Sigmoid colon (tissue), 7 donors: Measurements from ENCODE around the gene RMND1. TPM values are rescaled to one million over a fixed set of nuclear protein-coding genes. Genes with fewer than 3 reads are reported as not detected.

Experiments
- DNase-seq: peaks from one replicate; pipeline ENCODE4 v3.0.0-alpha.2; 2019
- H3K27ac ChIP-seq, 4 donors: fragments of 200-600 bp; sonication (generic); one replicate each; pipeline ENCODE4 v1.5.1; 2016 to 2019; ENCODE audit warnings: mild to moderate bottlenecking in 1 of 4
- H3K27me3 ChIP-seq, 3 donors: fragments of 200-600 bp; sonication (generic); one replicate each; pipeline ENCODE4 v1.5.1; 2019; ENCODE audit warnings: mild to moderate bottlenecking in 1 of 3
- H3K36me3 ChIP-seq, 4 donors: fragments of 200-600 bp; sonication (generic); one replicate each; pipeline ENCODE4 v1.5.1; 2016 to 2019
- H3K4me1 ChIP-seq, 4 donors: fragments of 200-600 bp; sonication (generic); one replicate each; pipeline ENCODE4 v1.5.1; 2017 to 2019
- H3K4me3 ChIP-seq, 4 donors: fragments of 200-600 bp; sonication (generic); one replicate each; pipeline ENCODE4 v1.5.1; 2017 to 2019; ENCODE audit warnings: mild to moderate bottlenecking in 2 of 4, moderate library complexity in 1 of 4
- H3K9me3 ChIP-seq, 4 donors: fragments of 200-600 bp in 3 of 4; sonication (generic) in 3 of 4; one replicate each; pipeline versions ENCODE4 v1.5.1 to v1.6.1; 2013 to 2019
- CTCF ChIP-seq, 4 experiments: fragments of 450-650 bp in 3 of 4; fragments of 200-600 bp in 1 of 4; IDR thresholded peaks; one replicate each; pipeline ENCODE4 v1.5.1; 2016 to 2019; ENCODE audit warnings: antibody characterized with exemption in 4 of 4, mild to moderate bottlenecking in 3 of 4, moderate library complexity in 2 of 4
- EP300 ChIP-seq, 4 donors: sonication (generic); formaldehyde crosslinking; IDR thresholded peaks; one replicate each; pipeline ENCODE4 v1.6.1; 2017; ENCODE audit warnings: antibody characterized with exemption in 4 of 4
- POLR2A ChIP-seq, 2 donors: fragments of 450-650 bp; IDR thresholded peaks; one replicate each; pipeline ENCODE4 v1.6.1; 2016; ENCODE audit warnings: antibody characterized with exemption in 2 of 2, mild to moderate bottlenecking in 2 of 2, moderate library complexity in 2 of 2
- POLR2AphosphoS5 ChIP-seq, 4 donors: sonication (generic); formaldehyde crosslinking; IDR thresholded peaks; one replicate each; pipeline ENCODE4 v1.6.1; 2017; ENCODE audit warnings: antibody characterized with exemption in 4 of 4
- WGBS, 2 donors: extraction: QIAGEN DNeasy Blood & Tissue Kit; methylation state at CpG; one replicate each; pipeline ENCODE4 v1.1.7; 2013; 5-methylcytosine and 5-hydroxymethylcytosine counted together
- intact Hi-C: fragments of 100-400 bp; cut with DNase I; formaldehyde crosslinking; loops from one replicate; pipeline ENCODE4 v1.15.1; 2023
- polyA plus RNA-seq, 3 donors: library from polyadenylated mRNA; stranded (reverse); fragments of 200-250 nt; gene quantifications; one replicate each; pipeline ENCODE4 v1.2.3, GENCODE V29; 2013
- total RNA-seq, 4 donors: library from RNA; depleted of rRNA; stranded (reverse); fragments of >200 nt; gene quantifications; one replicate each; pipeline ENCODE4 v1.1.0, GENCODE V29; 2016
- donor health status: healthy with polysubstance abuse.
- donor health status: Bipolar disorder and iron deficiency.
- donor health status: healthy.

Gene RMND1
- total and polyA plus RNA-seq, 7 donors, result 12.4 to 26.3 (median 16.9) TPM

GRCh38 chr6:151436802-151437201, 15.1 kb downstream of the RMND1 start:
- no peak for TF ChIP-seq POLR2AphosphoS5 (IDR thresholded peaks at IDR 0.05)
- no peak for TF ChIP-seq EP300 (IDR thresholded peaks at IDR 0.05)
- TF ChIP-seq CTCF (IDR thresholded peaks at IDR 0.05), result no peak
- no peak for TF ChIP-seq POLR2A (IDR thresholded peaks at IDR 0.05)
- H3K27ac ChIP-seq, result no peak overlapping the region
- H3K27me3 ChIP-seq, result no peaks in the 10 kb centered on the region
- intact Hi-C loops, result no loop called here
- peaks cover 0 to 14% (median 4%) of the 10 kb centered on the region in 4 donors for H3K36me3 ChIP-seq
- no peak overlapping the region for H3K4me3 ChIP-seq
- no peaks in the 10 kb centered on the region for H3K9me3 ChIP-seq
- DNase-seq, result no peak
- H3K4me1 ChIP-seq, result peaks cover 0 to 24% (median 8%) of the 10 kb centered on the region in 4 donors

GRCh38 chr6:151436300-151436699, 15.6 kb downstream of the RMND1 start:
- Histone ChIP-seq H3K9me3 (no peaks in the 10 kb centered on the region), H3K4me1 (peaks cover 0 to 19% (median 4%) of the 10 kb centered on the region in 4 donors), H3K27ac (no peak overlapping the region), H3K4me3 (no peak overlapping the region), H3K36me3 (peaks cover 0 to 19% (median 4%) of the 10 kb centered on the region in 4 donors), H3K27me3 (no peaks in the 10 kb centered on the region)
- DNase-seq, result no peak
- WGBS, 2 donors, result 84 to 93% methylated on average over 3 of the region's 3 CpGs
- TF ChIP-seq POLR2A (IDR thresholded peaks at IDR 0.05), result no peak
- TF ChIP-seq POLR2AphosphoS5 (IDR thresholded peaks at IDR 0.05), result no peak
- no peak for TF ChIP-seq EP300 (IDR thresholded peaks at IDR 0.05)
- TF ChIP-seq CTCF (IDR thresholded peaks at IDR 0.05), result no peak
- intact Hi-C loops, result no loop called here

- no peak overlapping the region for H3K4me3 ChIP-seq
- peaks cover 0 to 4% (median 1%) of the 10 kb centered on the region in 4 donors for H3K4me1 ChIP-seq
- H3K27ac ChIP-seq, result no peak overlapping the region
- no peaks in the 10 kb centered on the region for H3K9me3 ChIP-seq
- TF ChIP-seq EP300 (IDR thresholded peaks at IDR 0.05) (no peak), POLR2AphosphoS5 (IDR thresholded peaks at IDR 0.05) (no peak)
- intact Hi-C loops, result no loop called here
- no peak for DNase-seq
- H3K36me3 ChIP-seq, result peaks cover 5 to 38% (median 10%) of the 10 kb centered on the region in 4 donors
- H3K27me3 ChIP-seq, result no peaks in the 10 kb centered on the region
- 52 to 55% methylated on average over 2 of the region's 2 CpGs for WGBS, 2 donors
Observed at GRCh38 chr6:151434369-151434768, 17.6 kb downstream of the RMND1 start.

GRCh38 chr6:151432651-151433050, 19.3 kb downstream of the RMND1 start:
- no peak for DNase-seq
- Histone ChIP-seq H3K27ac (no peak overlapping the region), H3K27me3 (no peaks in the 10 kb centered on the region), H3K4me3 (no peak overlapping the region), H3K4me1 (peaks cover 0 to 4% (median 0%) of the 10 kb centered on the region in 4 donors), H3K9me3 (no peaks in the 10 kb centered on the region), H3K36me3 (peaks cover 5 to 56% (median 12%) of the 10 kb centered on the region in 4 donors)
- TF ChIP-seq EP300 (IDR thresholded peaks at IDR 0.05) (no peak), CTCF (IDR thresholded peaks at IDR 0.05) (no peak), POLR2A (IDR thresholded peaks at IDR 0.05) (no peak), POLR2AphosphoS5 (IDR thresholded peaks at IDR 0.05) (no peak)
- intact Hi-C loops, result no loop called here
- WGBS, 2 donors, result 86 to 91% methylated on average over 4 of the region's 4 CpGs

DNA sequence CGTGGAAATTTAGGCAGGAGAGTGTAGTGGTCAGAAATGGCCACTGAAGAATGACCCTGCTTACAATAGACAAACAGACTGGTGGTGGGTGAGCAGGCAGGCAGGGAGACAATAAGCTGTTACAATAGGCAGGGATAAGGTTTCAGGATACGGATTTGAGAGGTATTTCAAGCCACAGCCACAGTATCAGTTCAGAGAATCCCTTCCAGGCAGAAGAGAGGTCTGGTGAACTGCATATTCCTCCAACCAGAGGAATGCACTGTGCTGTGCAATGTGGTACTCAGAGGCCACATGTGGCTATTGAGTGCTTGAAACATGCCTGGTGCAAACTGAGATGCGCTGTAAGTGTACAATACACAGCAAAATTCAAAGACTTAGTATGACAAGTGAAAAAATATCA, 20.6 kb downstream of the RMND1 start:
- no peaks in the 10 kb centered on the region for H3K9me3 ChIP-seq
- intact Hi-C loops, result no loop called here
- H3K36me3 ChIP-seq, result peaks cover 5 to 69% (median 12%) of the 10 kb centered on the region in 4 donors
- DNase-seq, result no peak
- no peak overlapping the region for H3K4me3 ChIP-seq
- H3K27me3 ChIP-seq, result no peaks in the 10 kb centered on the region
- H3K4me1 ChIP-seq, result no peaks in the 10 kb centered on the region
- H3K27ac ChIP-seq, result no peak overlapping the region
- WGBS, 2 donors, result 97% methylated on average over 3 of the region's 3 CpGs
- TF ChIP-seq POLR2A (IDR thresholded peaks at IDR 0.05) (no peak), POLR2AphosphoS5 (IDR thresholded peaks at IDR 0.05) (no peak), EP300 (IDR thresholded peaks at IDR 0.05) (no peak), CTCF (IDR thresholded peaks at IDR 0.05) (no peak)
